Activated T-helper 1 cell treated with Interleukin-2 at 50 U/mL for 16 hours (primary cell): ENCODE data around the gene C1orf105.

Experiments
- DNase-seq: peaks from one replicate; pipeline ENCODE4 v3.0.0-alpha.2; 2020; ENCODE audit warnings: low read depth

The C1orf105 gene

DNA sequence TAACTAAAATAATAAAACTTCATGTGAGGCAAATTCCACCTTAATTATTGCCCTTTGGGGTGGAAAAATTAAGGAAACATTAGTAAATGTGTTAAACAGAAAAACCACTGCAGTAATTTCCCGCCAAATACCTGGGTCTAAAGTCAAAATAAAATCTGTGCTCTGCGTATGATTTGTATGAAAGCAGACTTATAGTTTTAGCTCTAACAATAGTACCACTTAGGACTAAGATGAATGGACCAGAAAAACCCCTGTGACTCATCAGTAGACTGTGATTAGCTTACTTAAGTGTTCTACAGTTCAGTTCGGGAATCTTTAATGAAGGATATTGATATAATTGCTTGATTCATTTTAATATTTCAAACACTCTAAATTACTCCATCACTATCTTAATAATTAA is 23.3 kb upstream of the C1orf105 start:
- DNase-seq, result no peak

DNA sequence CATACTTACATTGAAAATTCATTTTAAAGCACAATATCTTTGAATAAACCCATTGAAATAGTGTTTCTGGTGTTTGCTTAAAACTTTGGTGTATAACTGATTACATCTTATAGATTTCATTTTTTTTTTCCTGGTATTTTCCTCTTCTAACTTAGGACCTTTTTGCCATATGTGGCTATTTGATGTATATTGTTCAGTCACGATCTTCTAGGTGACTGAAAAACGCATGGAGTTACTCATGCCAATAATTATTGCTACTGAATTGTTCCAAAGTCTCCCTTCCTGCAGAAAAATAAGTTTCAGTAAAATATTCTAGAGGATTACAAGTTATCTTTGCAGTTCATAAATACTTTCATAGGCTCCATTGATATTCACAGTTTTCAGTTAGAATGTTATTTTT is 22.9 kb upstream of the C1orf105 start:
- no peak for DNase-seq

DNA sequence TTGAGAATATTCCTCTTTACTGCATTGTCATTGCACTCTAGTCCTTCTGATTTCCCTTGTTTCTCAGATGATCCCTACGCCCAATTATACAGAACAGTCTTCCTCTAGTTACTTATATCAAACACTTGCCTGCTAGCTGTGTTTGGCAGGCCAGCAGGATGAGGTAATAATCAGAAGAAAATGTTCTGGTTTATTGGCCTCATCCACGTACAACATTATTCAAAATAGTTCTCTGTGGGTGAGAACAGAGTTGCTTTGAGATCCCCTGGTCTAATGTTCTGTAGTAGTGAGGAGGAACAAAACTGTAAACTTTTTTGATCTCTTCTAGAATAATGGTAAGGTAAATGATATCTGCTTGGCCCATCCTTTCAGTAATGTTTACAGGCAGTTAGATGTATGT is 22.3 kb upstream of the C1orf105 start:
- DNase-seq, result no peak

DNA sequence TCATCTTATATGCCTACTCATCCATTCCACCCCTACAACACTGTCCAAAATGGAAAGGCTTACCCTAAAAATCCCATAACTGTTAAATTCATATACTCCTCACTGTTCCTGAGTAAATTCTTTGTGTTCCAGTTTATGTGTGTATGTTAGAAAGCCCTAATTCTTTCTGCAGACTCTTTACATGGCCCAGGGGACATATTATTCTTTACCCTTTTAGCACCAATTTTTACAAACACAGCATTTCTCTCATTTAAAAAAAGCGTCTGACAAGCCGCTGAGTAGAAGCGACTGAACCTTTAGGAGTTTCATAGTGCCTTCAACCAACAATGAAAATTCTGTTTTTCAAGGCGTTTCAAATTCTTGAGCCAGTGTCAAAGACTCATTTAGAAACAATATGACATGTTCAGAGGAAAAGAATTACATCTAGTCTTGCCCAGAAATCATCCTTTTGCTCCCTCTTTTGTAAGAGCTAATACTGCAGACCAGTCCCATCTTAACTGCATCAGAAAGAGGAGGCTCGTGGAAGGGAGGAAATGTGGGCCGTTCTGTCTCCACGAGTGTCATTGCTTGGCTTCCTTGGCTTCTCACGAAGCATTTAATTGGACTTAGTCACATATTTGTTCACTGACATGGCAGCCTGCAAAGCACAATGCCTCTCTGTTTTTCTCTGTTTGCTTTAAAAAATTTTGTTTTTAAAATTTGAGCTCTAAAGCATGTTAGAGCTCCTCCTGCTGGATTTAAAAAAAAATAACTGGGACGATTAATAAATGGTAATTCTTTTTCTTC is 21.3 kb upstream of the C1orf105 start:
- no peak for DNase-seq

DNA sequence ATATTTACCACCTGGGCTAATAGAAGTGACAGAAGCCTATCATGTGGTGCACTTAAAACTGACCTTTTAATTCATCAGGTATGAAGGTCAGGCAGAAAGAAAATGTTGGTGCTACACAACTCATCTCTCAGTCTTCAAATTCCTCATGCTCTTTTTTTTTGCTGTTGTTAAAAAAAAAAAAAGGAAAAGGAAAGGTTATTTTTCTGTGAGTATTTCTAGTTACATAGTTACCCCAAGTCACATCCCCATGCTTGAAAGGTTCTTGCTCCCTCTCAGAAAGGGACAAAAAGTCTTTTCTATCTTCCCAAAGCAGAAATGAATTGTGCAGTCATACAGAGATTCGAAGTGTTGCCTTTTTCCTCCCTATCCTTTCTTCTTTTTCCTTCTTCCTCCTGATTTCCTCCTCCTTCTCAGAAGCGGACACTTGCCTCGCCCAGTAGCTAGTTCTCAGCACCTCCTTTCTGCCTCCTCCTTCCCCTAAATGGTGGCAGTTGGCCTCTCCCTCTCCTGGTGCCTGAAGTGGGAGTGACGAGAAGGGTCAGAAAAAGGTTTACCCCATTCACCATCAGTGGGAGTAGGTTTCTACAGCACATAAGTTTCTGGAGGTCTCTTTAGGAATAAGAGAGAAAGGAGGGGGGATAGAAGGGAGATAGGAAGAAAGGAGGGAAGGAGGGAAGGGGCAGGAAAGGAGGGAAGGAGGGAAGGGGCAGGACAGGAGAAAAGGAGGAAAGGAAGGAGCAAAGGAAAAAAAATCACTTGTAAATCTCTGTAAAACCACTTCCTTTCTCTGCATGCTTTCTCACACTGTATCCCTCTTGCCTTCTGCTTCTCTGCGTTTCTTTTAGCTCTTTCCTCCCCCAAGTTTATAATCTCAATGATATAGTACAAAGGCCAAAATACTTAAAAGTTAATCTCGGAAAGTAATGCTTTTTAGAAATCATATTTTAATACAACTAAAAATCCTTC is 20.4 kb upstream of the C1orf105 start:
- no peak for DNase-seq

DNA sequence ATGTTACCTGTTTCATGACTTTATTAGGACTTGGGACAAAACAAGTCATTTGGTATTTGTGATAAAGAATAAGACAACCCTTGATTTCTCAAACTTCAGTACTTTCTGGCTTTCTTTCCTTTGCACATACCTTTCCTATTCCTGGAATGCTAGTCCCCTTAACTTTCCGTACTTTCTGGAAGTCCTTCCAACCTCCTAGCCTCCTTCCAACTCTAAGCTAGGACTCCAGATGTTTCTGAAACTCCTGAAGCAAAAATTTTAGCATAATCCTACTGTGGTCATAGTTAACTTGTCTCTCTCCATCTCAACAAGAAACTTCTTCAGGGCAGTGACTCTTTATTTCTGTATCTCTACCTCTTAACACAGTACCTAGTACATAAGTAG is 19.8 kb upstream of the C1orf105 start:
- no peak for DNase-seq

DNA sequence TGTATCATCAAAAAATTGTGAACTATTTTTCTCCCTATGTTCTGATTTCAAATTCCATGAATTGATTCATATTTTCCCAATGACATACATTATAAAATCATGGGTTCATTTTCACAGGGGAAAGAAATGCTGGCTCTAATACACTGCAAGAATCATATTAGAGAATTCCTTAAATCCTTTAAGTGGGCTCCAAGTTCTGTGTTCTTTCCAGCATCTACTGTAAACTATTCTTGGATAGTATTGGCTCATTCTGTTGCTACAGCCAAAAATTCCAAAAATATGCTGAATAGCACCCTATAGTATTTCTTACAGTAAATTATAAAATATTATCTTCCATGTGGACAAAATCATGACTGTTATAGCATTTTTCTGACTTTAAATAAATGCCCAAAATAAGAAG is 19.0 kb upstream of the C1orf105 start:
- no peak for DNase-seq

DNA sequence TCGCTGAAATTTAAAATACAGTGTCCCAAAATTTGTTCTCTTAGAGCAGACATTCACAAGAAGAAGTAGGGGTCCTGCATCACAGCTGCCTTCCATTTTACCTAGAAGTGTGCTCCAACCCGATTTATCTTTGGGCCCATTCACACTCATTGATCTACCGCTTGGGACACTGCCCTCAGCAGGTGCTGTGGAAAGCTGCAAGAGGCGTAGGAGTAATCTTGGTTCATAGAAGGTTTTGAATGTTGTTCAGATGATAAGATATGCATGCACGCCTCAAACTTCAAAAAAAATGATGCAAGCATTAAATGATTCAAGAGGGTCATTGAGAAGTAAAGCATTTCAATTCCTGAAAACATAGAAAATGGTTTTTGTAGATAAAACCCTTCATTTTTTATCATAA is 18.6 kb upstream of the C1orf105 start:
- no peak for DNase-seq

DNA sequence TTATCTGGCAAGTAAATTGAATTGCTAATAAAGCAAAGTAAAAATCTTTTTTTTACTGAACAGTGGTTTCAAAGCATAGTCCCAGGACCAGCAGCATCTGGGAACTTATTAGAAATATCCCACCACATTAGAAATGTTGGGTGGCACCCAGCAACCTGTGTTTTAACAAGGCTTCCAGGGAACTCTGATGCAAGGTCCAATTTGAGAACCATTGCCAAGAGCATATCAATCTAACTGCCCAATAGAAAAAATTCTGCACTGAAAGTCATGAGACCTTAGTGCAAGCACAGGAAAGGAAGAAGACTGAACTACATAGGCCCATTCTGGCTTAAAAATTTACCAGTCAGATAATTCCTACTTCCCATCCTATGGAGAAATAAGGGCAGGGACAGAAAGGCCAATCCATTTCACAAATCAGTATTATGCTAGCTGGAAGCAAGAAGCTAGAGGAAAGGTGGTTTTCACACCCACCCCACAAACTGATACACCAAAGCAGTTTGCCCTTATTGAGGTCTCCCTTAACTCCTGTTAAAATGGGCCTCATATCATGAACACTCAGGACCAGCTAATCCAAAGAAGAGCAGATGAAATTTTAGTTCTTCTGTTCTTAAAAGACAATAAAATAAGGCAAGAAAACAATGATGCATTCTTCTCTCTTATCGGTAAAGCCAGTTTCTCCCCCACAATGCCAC is 17.5 kb upstream of the C1orf105 start:
- no peak for DNase-seq

DNA sequence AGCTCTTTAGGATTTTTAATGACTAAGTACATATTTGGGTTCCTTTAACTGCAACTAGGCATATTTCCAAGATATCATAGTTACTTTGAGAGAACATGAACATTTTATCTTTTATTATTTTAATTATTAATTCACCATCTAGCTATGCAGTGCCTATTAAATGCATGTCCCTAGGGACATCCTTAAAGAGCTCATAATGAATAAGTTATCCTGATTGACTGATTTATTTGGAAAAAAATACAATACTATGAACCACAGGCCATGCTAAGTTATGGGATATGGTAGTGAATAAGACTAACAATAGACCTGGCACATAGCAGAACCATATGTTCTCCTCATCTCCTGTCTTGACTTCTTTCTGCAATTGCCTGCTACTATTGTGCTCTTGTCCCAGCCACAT is 16.4 kb upstream of the C1orf105 start:
- DNase-seq, result no peak

DNA sequence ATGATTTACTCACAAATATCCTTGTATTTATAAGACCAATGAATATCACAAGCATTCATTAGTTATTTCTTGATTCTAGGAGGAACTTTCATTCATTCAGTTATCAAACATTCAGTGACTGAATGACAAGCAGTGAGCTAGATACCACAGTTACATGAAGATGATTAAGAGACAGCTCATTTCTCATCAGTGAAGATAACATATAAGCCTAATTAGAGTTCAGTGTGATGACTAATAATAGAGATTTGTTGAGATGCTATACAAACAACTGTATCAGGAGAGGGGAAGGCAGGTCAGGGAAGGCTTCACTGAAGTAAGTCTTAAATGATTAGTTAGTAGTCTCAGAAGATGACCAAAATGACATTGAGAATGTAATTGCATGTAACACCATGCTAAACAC is 14.6 kb upstream of the C1orf105 start:
- DNase-seq, result no peak

DNA sequence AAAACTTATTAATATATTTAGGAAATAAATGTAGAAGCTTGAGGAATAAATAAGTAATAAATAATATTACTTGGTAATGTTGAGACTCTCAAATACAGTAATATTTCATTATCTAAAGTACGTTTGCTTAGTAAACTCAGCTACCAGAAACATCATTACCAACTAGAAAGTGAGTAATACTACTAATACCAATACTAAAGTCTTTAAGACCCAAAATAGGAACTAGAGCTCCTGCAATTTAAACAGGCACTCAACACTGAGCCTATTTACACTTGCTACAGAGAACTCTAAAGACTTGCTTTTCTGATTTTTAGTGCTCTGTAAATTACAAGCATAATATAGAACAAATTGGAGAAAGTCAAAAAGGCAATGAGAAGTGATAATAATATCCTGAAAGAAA is 13.5 kb upstream of the C1orf105 start:
- no peak for DNase-seq

DNA sequence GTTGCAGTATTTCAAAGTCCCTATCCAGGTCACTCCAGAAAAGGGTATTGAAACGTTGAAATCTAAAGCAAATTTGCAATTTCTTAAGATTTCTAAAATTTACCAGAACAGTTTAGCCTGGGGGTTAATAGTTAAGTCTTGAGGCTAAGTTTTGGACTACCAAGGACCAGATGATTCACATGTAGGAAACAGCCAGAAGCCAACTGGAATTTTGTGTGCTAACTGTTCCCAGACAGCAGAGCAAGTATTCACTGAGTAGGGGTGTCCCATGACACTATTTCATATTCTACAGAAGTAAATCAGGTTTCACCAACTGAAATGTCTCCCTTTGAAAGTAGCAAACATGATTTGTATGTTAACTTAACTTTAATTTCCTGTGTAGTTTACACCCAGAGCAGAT is 11.5 kb upstream of the C1orf105 start:
- DNase-seq, result no peak

DNA sequence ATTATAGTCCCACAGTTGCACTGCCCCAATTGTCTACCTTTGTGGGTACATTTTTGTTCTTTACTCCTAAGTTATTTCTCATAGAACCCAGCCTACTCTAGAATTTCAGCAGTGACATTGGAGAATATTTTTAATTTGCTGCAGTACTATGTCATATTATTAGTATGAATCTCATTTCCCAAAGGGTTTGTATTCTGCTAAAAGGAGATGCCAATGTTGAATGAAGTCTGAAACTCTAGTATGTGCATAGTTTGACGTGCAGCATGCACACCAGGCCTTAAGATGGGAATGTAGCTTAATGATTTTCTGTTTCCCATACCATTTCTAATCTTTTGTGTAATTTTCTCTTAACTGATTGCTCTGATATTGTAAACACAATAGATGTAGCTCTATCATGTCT is 10.5 kb upstream of the C1orf105 start:
- DNase-seq, result no peak

DNA sequence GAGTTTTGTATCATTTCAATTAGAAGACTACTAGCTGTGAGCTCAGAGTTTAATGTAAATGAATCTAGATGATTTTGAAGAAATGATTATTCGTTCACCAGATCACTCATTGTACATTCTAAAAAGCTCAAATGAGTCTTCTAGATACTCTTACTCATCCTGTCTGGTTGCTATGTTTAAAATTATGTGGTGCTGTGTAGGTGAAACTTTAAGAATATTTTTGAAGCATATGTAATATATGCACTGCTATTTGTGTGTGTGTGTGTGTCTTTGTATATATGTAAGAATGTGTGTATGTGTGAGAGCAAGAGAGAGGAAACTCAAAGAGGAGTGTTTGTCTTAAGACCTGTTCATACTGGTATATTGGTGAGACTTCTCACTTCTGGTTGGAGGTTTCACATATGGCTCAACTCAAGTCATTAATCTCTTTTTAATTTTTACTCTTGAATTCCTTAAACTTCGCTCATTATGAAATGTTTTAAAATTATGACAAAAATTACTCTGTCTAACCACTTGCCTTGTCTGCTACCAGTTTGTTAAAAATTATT is 8.6 kb upstream of the C1orf105 start:
- no peak for DNase-seq

DNA sequence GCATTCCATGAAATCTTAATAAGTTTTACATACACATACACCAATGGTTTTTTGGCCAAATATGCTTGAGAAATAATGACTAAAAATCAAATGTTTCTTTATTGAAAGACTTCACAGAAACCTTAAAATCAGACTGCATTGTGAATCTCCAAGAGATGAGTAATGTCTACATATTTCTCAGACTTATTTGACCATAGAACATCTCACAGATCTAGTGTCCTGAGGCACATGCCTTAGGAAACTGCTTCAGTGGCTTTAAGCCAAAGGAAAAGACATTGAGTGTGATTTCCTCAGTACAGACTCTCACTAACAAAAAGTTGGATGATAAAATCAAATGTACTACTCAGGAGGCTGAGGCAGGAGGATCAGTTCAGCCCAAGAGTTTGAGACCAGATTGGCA is 6.2 kb upstream of the C1orf105 start:
- DNase-seq, result no peak

DNA sequence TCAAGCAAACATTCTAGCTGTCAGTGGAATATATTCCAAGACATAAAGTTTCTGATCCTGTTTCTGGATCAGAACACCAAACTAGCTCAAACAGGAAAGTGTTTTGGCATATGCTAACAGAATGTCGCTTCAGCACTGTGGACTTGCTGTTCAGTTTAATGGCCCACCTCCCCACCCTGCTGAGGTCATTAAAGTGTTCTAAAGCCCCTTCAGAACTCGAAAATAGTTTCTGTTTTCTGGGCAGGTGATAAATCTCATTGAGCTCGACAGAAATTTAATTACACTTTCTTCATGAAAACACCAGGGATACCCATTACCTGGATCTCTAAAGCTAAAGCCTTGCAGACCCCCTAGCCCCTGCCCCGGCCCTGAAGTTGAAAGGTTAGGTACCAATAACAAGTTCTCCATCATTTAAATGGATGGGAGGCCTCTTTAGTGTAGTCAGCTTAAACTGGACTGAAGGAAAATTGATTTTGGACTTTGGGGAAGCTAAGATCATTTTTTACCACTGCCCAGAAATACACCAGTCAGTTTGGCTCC is 3.9 kb upstream of the C1orf105 start:
- DNase-seq, result no peak

DNA sequence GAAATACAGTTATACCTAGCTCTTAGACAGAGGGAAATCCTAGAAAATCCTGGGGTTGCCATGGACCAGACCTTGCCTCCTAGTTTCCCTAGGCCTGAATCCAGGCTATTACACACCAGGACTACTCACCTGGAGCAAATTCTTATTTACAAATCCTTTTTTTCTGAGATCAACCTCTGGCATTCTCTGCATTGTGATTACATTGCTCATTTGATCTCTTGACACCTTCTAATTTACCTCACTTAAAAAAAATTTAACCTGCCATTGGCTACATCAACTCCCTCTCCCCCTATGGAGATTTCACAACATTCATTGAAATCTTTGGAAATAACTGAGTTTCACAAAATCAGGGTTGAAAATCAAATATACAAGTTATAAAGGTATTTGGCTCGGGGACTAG is 2.9 kb upstream of the C1orf105 start:
- DNase-seq, result no peak

DNA sequence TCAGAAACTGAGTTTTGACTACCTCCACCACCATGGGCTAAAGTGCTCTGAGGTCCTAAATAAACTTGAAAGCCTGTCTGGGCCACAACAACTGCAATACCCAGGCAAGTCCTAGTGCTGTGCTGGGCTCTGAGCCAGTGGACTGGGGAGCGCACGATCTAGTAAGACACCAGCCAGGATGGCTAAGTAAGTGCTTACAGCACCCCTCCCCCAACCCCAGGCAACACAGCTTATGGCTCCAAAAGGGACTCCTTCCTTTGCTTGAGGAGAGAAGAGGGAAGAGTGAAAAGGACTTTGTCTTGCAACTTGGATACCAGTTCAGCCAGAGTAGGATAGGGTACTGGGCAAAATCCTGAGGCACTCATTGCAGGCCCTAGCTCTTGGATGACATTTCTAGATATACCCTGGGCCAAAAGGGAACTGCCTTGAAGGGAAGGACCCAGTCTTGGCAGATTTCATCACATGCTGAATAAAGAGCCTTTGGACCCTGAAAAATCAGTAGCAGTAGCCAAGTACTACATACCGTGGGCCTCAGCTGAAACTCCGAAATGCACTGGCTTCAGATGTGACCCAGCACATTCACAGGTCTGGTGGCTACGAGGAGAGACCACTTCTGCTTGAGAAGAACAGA is 1.6 kb downstream of the C1orf105 start:
- no peak for DNase-seq

DNA sequence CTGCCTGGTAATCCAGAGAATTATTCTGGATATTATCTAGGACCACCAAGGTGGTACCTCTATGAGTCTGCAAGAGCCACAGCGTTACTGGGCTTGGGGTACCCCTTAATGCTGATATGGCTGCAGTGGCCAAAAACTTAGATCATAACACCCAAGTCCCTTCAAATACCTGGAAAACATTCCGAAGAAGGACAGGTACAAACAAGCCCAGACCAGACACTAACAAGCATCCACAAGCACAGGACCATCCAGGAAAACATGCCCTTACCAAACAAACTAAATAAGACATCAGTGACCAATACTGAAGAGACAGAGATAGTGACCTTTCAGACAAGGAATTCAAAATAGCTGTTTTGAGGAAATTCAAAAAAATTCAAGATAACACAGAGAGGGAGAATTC is 2.9 kb downstream of the C1orf105 start:
- no peak for DNase-seq

DNA sequence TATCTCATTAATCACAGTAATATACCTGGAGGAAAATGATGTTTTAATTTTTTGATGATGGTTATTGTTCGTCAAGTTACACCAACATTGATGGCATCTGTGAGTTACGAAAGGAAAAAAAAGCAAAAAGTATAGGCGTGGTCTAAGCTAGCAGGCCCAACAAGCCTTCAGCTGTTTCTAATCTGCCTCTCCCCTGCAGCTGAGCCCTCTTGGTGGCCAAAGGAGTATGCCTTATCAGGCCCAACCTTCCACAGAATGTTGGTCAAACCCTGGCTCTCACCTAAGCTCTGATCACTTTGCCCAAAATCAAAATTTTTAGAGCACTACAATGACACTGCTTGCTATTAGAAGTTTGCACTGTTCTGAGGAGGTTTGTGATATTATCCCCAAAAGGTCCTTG is 4.9 kb downstream of the C1orf105 start:
- no peak for DNase-seq

DNA sequence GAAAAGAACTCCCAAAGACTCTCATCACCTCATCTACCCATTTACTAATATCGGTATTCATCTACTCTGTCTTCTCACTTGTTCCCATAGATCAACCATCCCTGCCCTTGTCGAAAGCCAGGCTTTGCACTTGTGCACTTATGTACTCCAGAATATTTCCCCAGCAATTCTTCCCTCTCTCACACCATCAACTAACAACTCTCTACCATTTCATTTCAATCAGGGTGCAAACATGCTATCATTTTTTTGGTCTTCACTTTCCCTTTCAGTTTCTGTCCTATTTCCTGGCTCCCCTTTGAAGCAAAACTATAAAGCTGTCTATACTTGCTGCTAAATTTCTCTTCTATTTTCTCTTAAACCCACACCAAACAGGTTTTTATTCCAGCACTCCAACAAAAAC is 6.7 kb downstream of the C1orf105 start:
- no peak for DNase-seq
